WTC11 (cell line): ENCODE results near the gene CDK11B. TPM values are rescaled to one million over a fixed set of nuclear protein-coding genes. Genes with fewer than 3 reads are reported as not detected.

Source experiments
- ATAC-seq: fragments of 200-7000 bp; cut with Tn5 transposase; 2 replicates; pipeline ENCODE4 v1.10.0; 2021; ENCODE audit warnings: mild to moderate bottlenecking, moderate library complexity
- CTCF ChIA-PET: fragments of 300-600 bp; sonication (Branson Sonifier 250); formaldehyde crosslinking; loops from one replicate; lab custom pipeline; 2021; ENCODE audit warnings: antibody characterized with exemption; lab: Charles Lee
- POLR2A ChIA-PET: fragments of 350-600 bp; sonication (Branson Sonifier 250); formaldehyde crosslinking; loops from one replicate; lab custom pipeline; 2021; ENCODE audit warnings: antibody characterized with exemption; lab: Charles Lee
- DNase-seq: peaks from one replicate; pipeline ENCODE4 v3.0.0; 2021; ENCODE audit warnings: low spot score
- H3K27ac Mint-ChIP-seq: 2 replicates; pipeline ENCODE4 v1.8.0; 2021; ENCODE audit warnings: mixed read lengths
- H3K27me3 Mint-ChIP-seq: 2 replicates; pipeline ENCODE4 v1.8.0; 2021; ENCODE audit warnings: low read depth, mild to moderate bottlenecking, moderate library complexity, mixed read lengths
- H3K36me3 Mint-ChIP-seq: 2 replicates; pipeline ENCODE4 v1.8.0; 2021; ENCODE audit warnings: mixed read lengths
- H3K4me1 Mint-ChIP-seq: 2 replicates; pipeline ENCODE4 v1.8.0; 2022; ENCODE audit warnings: mixed read lengths
- H3K4me3 Mint-ChIP-seq: 2 replicates; pipeline ENCODE4 v1.8.0; 2021; ENCODE audit warnings: mild to moderate bottlenecking, moderate library complexity, mixed read lengths
- H3K9me3 Mint-ChIP-seq: 2 replicates; pipeline ENCODE4 v1.8.0; 2021; ENCODE audit warnings: mixed read lengths
- ATF2 ChIP-seq: sonication (generic); formaldehyde crosslinking; IDR thresholded peaks from 2 replicates; pipeline ENCODE4 v1.8.1; 2022; ENCODE audit warnings: low read depth, missing genetic modification reagents, borderline replicate concordance
- RELA ChIP-seq: sonication (generic); formaldehyde crosslinking; IDR thresholded peaks from 2 replicates; pipeline ENCODE4 v1.8.1; 2022; ENCODE audit warnings: missing genetic modification reagents, mild to moderate bottlenecking, borderline replicate concordance
- SP1 ChIP-seq: sonication (generic); formaldehyde crosslinking; conservative IDR thresholded peaks from 2 replicates; pipeline ENCODE4 v1.8.1; 2022; ENCODE audit warnings: missing genetic modification reagents
- ZNF532 ChIP-seq: fragments of 250-450 bp; sonication (Bioruptor Pico); IDR thresholded peaks from 2 replicates; pipeline ENCODE4 v1.9.0; 2021; ENCODE audit warnings: mild to moderate bottlenecking, borderline replicate concordance
- ZNF671 ChIP-seq: fragments of 250-450 bp; sonication (Bioruptor Pico); IDR thresholded peaks from 2 replicates; pipeline ENCODE4 v1.8.0; 2021; ENCODE audit warnings: mild to moderate bottlenecking
- total RNA-seq: library from RNA; stranded (reverse); gene quantifications from 3 replicates; pipeline ENCODE4 v1.2.3, GENCODE V29; 2021
- TF ChIP-seq, protein P1 (sequence below): fragments of 200-600 bp; IDR thresholded peaks from 2 replicates; pipeline ENCODE4 v1.8.0; 2022; ENCODE audit warnings: antibody characterized with exemption
- TF ChIP-seq, protein P2 (sequence below): sonication (generic); formaldehyde crosslinking; IDR thresholded peaks from 2 replicates; pipeline ENCODE4 v1.8.1; 2023; ENCODE audit warnings: mild to moderate bottlenecking, missing genetic modification reagents, borderline replicate concordance
- TF ChIP-seq, protein P3 (sequence below): fragments of 250-450 bp; sonication (Bioruptor Pico); IDR thresholded peaks from 2 replicates; pipeline ENCODE4 v1.9.0; 2021; ENCODE audit warnings: moderate library complexity, mild to moderate bottlenecking, inconsistent platforms, borderline replicate concordance

Gene CDK11B
- total RNA-seq, 1 experiment from 2014 or later = 41.2 TPM

GRCh38 chr1:1626207-1627141, 32.3 kb downstream of the CDK11B start:
- DNase-seq = no peak
- ChIA-PET POLR2A (no interaction called here), CTCF (interaction anchor here (0.8 kb wide), 1 partner anchor 11 kb away, joined by 3 read pairs; the partner anchor contains the start of gene MIB2)
- no peak for ATAC-seq
- Mint-ChIP-seq H3K4me1 (peaks cover 2% of the 10 kb centered on the region; the same call in 1 of the 2 replicates), H3K27me3 (peaks cover 3% of the 10 kb centered on the region), H3K36me3 (no peaks in the 10 kb centered on the region), H3K4me3 (no peak overlapping the region), H3K9me3 (no peaks in the 10 kb centered on the region), H3K27ac (no peak overlapping the region)
- TF ChIP-seq, protein P1, sequence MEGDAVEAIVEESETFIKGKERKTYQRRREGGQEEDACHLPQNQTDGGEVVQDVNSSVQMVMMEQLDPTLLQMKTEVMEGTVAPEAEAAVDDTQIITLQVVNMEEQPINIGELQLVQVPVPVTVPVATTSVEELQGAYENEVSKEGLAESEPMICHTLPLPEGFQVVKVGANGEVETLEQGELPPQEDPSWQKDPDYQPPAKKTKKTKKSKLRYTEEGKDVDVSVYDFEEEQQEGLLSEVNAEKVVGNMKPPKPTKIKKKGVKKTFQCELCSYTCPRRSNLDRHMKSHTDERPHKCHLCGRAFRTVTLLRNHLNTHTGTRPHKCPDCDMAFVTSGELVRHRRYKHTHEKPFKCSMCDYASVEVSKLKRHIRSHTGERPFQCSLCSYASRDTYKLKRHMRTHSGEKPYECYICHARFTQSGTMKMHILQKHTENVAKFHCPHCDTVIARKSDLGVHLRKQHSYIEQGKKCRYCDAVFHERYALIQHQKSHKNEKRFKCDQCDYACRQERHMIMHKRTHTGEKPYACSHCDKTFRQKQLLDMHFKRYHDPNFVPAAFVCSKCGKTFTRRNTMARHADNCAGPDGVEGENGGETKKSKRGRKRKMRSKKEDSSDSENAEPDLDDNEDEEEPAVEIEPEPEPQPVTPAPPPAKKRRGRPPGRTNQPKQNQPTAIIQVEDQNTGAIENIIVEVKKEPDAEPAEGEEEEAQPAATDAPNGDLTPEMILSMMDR = no peak
- TF ChIP-seq, protein P2, sequence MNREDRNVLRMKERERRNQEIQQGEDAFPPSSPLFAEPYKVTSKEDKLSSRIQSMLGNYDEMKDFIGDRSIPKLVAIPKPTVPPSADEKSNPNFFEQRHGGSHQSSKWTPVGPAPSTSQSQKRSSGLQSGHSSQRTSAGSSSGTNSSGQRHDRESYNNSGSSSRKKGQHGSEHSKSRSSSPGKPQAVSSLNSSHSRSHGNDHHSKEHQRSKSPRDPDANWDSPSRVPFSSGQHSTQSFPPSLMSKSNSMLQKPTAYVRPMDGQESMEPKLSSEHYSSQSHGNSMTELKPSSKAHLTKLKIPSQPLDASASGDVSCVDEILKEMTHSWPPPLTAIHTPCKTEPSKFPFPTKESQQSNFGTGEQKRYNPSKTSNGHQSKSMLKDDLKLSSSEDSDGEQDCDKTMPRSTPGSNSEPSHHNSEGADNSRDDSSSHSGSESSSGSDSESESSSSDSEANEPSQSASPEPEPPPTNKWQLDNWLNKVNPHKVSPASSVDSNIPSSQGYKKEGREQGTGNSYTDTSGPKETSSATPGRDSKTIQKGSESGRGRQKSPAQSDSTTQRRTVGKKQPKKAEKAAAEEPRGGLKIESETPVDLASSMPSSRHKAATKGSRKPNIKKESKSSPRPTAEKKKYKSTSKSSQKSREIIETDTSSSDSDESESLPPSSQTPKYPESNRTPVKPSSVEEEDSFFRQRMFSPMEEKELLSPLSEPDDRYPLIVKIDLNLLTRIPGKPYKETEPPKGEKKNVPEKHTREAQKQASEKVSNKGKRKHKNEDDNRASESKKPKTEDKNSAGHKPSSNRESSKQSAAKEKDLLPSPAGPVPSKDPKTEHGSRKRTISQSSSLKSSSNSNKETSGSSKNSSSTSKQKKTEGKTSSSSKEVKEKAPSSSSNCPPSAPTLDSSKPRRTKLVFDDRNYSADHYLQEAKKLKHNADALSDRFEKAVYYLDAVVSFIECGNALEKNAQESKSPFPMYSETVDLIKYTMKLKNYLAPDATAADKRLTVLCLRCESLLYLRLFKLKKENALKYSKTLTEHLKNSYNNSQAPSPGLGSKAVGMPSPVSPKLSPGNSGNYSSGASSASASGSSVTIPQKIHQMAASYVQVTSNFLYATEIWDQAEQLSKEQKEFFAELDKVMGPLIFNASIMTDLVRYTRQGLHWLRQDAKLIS = no peak

GRCh38 chr1:1625824-1626206, 33.0 kb downstream of the CDK11B start:
- Mint-ChIP-seq H3K36me3 (no peaks in the 10 kb centered on the region), H3K4me1 (peaks cover 2% of the 10 kb centered on the region; the same call in 1 of the 2 replicates), H3K4me3 (no peak overlapping the region), H3K27me3 (peaks cover 3% of the 10 kb centered on the region), H3K27ac (no peak overlapping the region), H3K9me3 (no peaks in the 10 kb centered on the region)
- POLR2A ChIA-PET = no interaction called here
- TF ChIP-seq, protein P3, sequence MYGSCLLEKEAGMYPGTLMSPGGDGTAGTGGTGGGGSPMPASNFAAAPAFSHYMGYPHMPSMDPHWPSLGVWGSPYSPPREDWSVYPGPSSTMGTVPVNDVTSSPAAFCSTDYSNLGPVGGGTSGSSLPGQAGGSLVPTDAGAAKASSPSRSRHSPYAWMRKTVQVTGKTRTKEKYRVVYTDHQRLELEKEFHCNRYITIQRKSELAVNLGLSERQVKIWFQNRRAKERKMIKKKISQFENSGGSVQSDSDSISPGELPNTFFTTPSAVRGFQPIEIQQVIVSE (CRISPR knock-in tag) = no peak
- TF ChIP-seq RELA (CRISPR knock-in tag) = no peak
- no peak for TF ChIP-seq ZNF671 (CRISPR knock-in tag)
- no peak for TF ChIP-seq ATF2 (CRISPR knock-in tag)
- TF ChIP-seq ZNF532 (CRISPR knock-in tag) = no peak
- TF ChIP-seq SP1 (CRISPR knock-in tag) = no peak
- CTCF ChIA-PET = no interaction called here
- ATAC-seq (no peak), DNase-seq (no peak)
